Limb (tissue), 2 donors: Measurements from ENCODE around the gene TTK.
"Not testable (repeated sequence)": the region's sequence is repeated elsewhere in the genome, so short reads cannot be mapped to it uniquely, and the experiment has no call there.

Experiments
- DNase-seq, 2 donors: peaks; one replicate each; pipeline ENCODE4 v3.0.0-alpha.2; 2016; ENCODE audit errors: extremely low spot score in 2 of 2

The TTK gene

DNA sequence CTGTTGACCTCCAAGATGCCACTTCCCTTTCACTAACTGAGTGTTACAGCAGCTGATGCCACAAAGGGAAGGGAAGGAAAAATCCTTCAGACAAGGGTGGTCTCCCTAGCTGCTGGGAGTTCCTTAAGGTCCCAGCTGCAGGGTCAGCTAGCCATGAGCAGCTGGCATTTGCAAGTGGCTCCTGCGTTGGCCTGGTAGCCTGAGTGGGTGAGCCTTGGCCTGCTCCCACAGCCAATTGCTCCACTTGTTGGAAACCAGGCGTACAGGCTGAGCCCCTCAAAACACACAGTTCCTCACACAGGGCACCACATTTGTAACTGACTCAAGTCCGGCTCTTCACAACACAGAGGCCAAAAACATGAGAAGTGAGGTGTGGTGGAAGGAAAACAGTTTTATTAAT is 16.7 kb downstream of the TTK start:
- DNase-seq = no peak

DNA sequence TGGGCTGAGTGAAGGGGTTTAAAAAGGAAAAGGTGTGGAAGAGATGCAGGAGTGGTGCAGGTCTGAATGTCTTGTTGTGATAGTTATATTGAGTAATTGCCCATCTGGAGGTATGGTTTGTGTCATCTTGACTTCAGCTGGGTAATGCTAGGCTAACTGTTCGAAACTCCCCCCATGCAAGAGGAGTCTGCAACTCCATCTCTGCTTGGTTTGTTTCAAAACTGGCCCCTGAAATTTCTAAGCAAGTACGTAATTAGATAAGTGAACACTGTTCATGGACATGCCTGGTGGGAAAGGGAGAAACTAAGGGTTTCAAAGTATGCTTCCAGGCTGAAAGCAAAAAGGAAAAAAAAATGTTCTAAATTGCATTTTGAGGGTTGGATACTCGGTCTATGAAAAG is 17.1 kb downstream of the TTK start:
- no peak for DNase-seq

GRCh38 chr6:80022803-80023202 is 18.4 kb downstream of the TTK start:
- DNase-seq = no peak

DNA sequence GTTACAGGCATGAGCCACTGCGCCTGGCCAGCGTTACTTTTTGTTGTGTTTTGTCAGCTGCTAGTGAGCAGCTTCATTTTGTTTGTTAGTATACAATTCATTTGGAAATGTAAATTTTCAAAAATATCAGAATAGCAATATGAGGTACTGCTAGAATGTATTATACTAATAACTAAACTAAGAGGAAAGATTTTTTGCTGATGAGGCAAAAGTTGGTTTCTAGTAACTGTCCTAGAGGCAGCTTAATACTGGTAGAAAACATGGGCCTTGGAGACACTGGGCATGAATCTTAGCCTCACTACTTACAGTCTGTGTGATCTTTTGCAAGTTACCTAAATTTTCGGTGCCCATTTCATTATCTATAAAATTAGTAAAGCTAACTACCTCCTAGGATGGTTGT is 24.1 kb downstream of the TTK start:
- no peak for DNase-seq

DNA sequence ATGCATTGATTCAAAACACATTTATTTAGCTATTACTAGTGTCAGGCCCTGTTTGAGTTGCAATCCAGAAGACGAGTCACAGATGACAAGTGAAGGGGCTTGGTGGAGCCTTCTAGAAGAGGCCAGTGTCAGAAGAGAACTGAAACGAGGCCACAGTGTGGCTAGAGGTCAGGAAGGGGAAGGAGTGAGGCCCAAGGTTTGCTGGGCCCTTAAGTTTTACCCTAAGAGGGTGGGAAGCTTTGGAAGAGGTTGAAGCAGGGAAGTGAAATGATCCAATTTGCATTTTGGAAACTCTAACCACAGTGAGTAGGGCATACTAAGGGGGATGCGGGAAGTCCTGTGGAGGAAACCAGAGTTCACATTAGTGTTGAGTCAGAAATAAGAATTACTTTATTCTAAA is 25.0 kb downstream of the TTK start:
- no peak for DNase-seq

DNA sequence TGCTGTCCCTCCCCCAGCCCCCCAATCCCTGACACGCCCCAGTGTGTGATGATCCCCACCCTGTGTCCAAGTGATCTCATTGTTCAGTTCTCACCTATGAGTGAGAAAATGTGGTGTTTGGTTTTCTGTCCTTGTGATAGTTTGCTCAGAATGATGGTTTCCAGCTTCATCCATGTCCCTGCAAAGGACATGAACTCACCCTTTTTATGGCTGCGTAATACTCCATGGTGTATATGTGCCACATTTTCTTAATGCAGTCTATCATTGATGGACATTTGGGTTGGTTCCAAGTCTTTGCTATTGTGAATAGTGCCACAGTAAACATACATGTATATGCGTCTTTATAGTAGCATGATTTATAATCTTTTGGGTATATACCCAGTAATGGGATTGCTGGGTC is 43.8 kb downstream of the TTK start:
- DNase-seq = not testable (repeated sequence)

- DNase-seq = no peak
Observed at GRCh38 chr6:80060774-80061173, 56.3 kb downstream of the TTK start.

DNA sequence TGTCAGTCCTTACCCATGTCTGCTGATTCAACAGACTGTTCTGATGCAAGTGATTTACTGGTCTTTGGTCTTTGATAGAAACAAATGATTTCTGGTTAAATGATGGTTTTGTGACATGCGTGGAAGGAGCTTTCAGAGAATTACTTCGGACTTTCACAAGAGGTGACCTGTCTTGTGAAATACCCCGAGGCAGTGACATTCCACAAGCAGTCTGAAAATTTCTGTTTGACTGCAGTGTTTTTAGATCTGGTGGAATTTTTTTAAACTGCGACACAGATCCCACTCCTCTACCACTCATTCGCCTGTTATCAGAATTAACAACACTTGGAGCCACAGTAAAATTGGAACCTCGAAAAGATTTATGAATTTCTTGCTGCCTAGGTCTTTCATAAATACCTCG is 63.7 kb downstream of the TTK start:
- DNase-seq = not testable (repeated sequence)

DNA sequence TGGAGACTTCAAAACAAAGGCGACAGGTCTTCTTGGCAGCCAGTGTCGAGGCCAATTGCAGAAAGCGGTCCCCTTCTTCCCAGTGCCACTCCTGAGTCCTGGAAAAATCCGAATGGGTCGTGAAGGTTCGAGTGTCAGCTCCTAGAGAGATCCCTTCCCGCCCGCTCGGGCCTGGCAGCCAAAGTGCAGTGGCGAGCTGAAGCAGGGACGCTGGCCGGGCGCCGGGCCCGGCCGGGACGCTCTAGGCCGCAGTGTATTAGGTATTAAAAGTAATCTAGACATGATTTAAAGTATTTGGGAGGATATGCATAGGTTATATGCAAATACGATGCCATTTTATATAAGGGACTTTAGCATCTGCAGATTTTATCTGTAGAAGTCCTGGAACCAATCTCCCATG is 66.0 kb downstream of the TTK start:
- not testable (repeated sequence) for DNase-seq

DNA sequence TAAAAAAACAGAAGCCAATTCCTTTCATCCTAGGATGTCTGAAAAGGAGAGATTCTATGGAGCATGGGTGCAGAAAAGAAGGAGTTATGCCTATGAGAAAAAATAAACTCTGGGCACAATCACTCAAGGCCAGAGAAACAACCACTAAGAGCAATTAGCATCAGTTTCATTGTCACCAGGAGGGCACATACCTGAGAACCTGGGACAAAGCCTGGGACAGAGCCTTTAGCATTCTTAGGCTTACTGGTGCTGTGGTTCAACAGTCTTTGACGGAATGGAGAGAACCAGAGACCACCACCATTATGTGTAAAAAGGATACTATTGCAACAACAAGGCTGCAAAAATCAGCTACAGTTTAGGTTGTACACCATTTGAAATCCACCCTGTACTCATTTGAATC is 72.6 kb downstream of the TTK start:
- no peak for DNase-seq

DNA sequence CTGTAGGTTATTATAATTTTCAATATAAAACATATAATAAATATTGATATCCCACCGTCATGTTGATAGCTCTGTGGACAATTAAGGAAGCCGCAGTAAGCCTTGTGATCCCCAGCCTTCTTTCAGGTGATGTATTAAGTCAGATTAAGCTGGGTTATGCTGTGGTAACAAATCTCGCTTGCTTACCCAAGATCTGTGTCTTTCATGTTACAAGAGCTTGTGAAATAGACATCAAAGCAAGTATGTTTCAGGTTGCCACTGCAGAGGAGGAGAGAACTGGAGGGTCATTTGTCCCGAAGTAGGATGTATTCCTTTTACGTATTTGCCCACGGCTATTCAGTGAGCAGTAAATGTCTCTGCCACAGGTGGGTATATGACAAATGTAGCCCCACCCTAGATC is 84.2 kb downstream of the TTK start:
- no peak for DNase-seq

DNA sequence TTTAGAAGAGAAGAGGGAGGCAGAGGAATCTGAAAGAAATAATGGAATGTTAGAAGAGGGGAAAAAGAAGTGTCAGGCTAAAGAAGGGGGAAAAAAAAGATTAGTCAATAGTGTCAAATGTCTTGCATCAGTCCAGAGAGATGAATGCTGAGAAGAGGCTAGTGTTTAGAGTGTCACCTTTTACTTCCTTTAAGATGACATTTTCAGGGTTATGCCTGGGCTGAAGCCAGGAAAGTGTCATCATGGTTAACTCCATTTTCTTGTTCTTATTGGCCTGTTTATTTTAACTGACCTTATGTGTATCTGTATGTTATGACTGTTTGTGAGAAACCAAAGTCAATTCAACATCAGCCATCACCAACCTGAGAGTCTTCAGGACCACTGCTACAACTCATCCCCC is 87.1 kb downstream of the TTK start:
- no peak for DNase-seq
